Activated CD4-positive, alpha-beta T cell treated with anti-CD3 and anti-CD28 coated beads, Interleukin-2, amount 10 ng/mL, durations not matched to agents 24 days and 14 days (primary cell): ENCODE data around the gene CELF2. TPM values are rescaled to one million over a fixed set of nuclear protein-coding genes. Genes with fewer than 3 reads are reported as not detected.

Experiments used
- DNase-seq: peaks from one replicate; pipeline ENCODE4 v3.0.0; 2022
- H3K27ac Mint-ChIP-seq: one replicate; pipeline ENCODE4 v1.8.0; 2022; ENCODE audit warnings: mild to moderate bottlenecking, mixed read lengths
- H3K27me3 Mint-ChIP-seq: one replicate; pipeline ENCODE4 v1.8.0; 2022; ENCODE audit warnings: mixed read lengths
- H3K36me3 Mint-ChIP-seq: one replicate; pipeline ENCODE4 v1.8.0; 2022; ENCODE audit warnings: low read depth, mild to moderate bottlenecking, mixed read lengths
- H3K4me1 Mint-ChIP-seq: one replicate; pipeline ENCODE4 v1.8.0; 2021; ENCODE audit warnings: mixed read lengths
- H3K4me3 Mint-ChIP-seq: one replicate; pipeline ENCODE4 v1.8.0; 2022; ENCODE audit warnings: mild to moderate bottlenecking, moderate library complexity, mixed read lengths
- H3K9me3 Mint-ChIP-seq: one replicate; pipeline ENCODE4 v1.8.0; 2021; ENCODE audit warnings: mixed read lengths
- intact Hi-C: fragments of 100-400 bp; cut with micrococcal nuclease; formaldehyde crosslinking; loops from one replicate; pipeline ENCODE4 v1.15.1; 2023
- total RNA-seq: library from RNA; stranded (reverse); gene quantifications from 2 replicates; pipeline ENCODE4 v1.2.3, GENCODE V29; 2022

The CELF2 gene
- total RNA-seq, 1 donor from 2014 or later, result 95.5 TPM

DNA sequence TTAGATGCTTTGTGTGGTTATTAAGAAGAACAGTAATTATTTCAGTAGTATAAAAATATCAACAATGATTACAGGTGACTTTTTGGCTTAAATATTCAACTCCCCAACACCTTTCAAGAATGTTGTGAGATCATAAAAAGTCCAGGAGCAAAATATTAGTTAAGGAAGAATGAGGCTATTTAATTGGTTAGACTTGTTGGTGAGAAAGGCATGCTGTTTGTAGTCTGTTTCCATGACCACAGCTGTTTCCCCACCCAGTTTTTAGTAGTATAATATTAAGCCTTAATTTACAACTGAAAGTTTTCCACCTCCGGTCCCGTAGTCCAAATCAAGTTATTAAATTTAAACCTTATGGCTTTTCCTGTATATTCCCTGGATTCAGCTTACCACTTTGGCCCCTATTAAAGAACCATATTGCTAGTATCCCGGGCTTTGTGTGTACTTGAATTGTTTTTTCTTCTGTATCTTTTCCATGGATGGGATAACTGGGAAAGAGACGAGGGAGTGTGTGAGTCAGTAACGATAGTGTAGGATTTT lies 133.3 kb downstream of the CELF2 start:
- Mint-ChIP-seq H3K36me3 (no peaks in the 10 kb centered on the region), H3K27me3 (no peaks in the 10 kb centered on the region), H3K27ac (peak overlapping the region; percentile 98), H3K9me3 (no peaks in the 10 kb centered on the region), H3K4me1 (peaks cover 82% of the 10 kb centered on the region), H3K4me3 (peak overlapping the region; percentile 86)
- no peak for DNase-seq
- intact Hi-C loops, result loop anchor here (1.0 kb wide), 1 partner anchor 12 kb away; no protein-coding TSS in a partner anchor

DNA sequence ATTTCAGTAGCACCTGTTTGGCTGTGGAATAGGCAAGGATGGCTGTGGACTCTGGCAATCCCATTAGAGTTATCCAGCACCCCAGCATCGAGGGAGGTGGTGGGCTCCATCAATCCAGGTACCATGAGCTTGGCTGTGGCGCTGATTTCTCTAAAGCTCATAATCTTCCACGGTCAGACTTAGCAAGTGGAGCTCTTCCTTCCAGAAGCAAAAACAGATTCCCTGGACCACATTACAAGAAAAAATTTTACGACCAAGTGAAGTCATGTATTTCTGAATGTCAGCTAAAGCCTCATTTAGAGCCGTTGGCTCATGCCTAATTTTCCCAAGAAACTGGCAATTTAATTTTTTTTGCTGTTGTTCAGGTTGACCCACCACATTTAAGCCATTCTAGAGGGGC lies 135.1 kb downstream of the CELF2 start:
- Mint-ChIP-seq H3K9me3 (no peaks in the 10 kb centered on the region), H3K27ac (no peak overlapping the region), H3K4me1 (peaks cover 75% of the 10 kb centered on the region), H3K36me3 (no peaks in the 10 kb centered on the region), H3K27me3 (no peaks in the 10 kb centered on the region), H3K4me3 (no peak overlapping the region)
- no peak for DNase-seq
- intact Hi-C loops, result no loop called here

DNA sequence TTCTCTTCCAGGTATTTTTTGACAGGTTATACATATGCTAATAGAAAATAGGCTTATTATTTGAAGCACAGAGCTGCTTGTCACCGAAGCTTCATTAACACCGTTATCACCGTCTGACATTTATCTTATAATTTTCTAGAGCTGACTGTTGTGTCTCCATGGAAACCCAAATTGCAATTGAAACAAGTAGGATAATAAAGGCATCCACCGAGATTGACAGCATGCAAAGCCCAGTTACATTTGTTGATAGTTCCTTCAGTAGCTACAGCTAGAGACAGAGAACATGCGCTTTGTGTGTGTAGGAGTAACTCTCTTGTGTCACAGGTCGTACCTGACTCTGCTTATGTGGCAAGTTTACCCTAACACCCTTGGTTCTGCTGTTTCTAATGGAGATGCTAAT lies 135.6 kb downstream of the CELF2 start:
- Mint-ChIP-seq H3K4me3 (no peak overlapping the region), H3K27ac (no peak overlapping the region), H3K4me1 (peaks cover 75% of the 10 kb centered on the region), H3K9me3 (no peaks in the 10 kb centered on the region), H3K27me3 (no peaks in the 10 kb centered on the region), H3K36me3 (no peaks in the 10 kb centered on the region)
- intact Hi-C loops, result no loop called here
- DNase-seq, result no peak

DNA sequence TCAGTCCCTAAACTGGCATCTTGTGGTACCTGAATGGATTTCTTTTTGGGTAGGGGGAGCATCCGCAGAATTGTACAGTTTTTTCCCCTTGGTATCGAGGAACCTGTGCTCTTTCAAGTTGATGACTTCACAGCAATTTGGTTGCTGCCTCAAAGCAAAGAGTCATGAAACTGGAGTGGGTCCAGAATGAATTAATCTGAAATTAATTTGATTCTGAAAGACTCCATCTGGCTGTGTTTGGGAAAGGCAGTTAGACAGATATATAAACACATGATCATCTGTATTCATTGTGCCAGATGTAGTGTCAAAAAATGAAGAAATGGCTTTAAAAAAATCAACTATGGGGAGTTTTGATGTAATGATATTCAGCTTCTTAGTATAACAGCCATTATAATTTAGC lies 136.1 kb downstream of the CELF2 start:
- H3K9me3 Mint-ChIP-seq, result no peaks in the 10 kb centered on the region
- peak overlapping the region; percentile 2 for H3K4me3 Mint-ChIP-seq

DNA sequence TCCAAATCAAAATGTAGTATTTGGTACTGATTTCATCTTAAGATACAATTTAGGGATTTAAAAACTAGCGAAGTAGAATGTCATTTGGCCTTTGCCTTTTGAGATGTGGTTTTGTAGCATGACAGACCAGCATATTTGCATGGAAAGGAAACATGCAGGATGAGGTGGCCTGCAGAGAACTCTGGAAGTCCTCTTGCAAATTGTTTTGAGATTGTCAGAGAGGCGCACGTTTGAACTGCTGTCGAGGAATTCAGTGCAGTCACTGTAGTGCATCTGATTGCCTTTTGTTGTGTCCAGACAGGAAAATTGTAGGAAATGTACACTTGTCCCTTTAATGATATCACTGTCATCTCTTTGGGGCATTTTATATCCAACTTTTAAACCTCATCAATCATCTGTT lies 136.7 kb downstream of the CELF2 start:
- H3K9me3 Mint-ChIP-seq, result no peaks in the 10 kb centered on the region
- no peak for DNase-seq
- H3K27me3 Mint-ChIP-seq, result no peaks in the 10 kb centered on the region
- H3K4me1 Mint-ChIP-seq, result peaks cover 65% of the 10 kb centered on the region
- intact Hi-C loops, result loop anchor here (1.0 kb wide), 1 partner anchor 9 kb away; no protein-coding TSS in a partner anchor
- H3K4me3 Mint-ChIP-seq, result peak overlapping the region; percentile 2
- no peaks in the 10 kb centered on the region for H3K36me3 Mint-ChIP-seq
- peak overlapping the region; percentile 20 for H3K27ac Mint-ChIP-seq

More for the DNA sequence above, 136.1 kb downstream of the CELF2 start:
- H3K27me3 Mint-ChIP-seq, result no peaks in the 10 kb centered on the region
- intact Hi-C loops, result loop anchor here (1.0 kb wide), 1 partner anchor 10 kb away; no protein-coding TSS in a partner anchor
- H3K27ac Mint-ChIP-seq, result peak overlapping the region; percentile 20
- H3K4me1 Mint-ChIP-seq, result peaks cover 71% of the 10 kb centered on the region
- DNase-seq, result no peak
- no peaks in the 10 kb centered on the region for H3K36me3 Mint-ChIP-seq

DNA sequence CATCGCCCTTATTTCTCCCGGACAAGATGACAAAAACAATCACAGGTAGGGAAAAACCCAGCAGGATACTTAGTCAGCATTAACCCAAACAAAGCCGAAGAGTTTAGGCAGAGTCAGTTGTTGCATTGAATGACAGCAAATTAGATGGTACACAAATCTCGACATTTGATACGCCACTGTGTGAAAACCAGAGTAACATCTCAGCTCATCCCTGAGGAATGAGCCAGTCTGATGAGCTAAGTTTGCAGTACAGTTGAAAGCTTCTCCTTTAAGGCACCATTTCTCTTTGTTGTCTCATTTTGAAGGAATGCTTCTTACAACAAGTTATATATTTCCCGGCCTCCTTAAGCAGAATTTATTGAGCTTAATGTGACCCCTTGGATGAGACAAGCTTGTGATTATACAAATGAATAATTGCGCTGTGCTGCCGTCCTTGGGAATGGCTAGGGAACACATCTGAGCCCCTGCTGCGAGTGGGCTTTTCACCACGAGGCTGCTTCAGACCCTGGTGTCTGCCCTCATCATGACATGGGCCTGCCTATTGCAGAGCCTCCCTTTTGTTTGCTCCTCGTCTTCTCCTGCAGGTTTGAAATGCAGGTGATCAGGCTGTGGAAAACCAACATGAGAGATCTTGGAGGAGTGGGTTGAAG lies 137.3 kb downstream of the CELF2 start:
- H3K9me3 Mint-ChIP-seq, result no peaks in the 10 kb centered on the region
- H3K4me1 Mint-ChIP-seq, result peaks cover 61% of the 10 kb centered on the region
- no peaks in the 10 kb centered on the region for H3K36me3 Mint-ChIP-seq
- intact Hi-C loops, result loop anchor here (1.0 kb wide), 1 partner anchor 8 kb away; no protein-coding TSS in a partner anchor
- DNase-seq, result no peak
- peak overlapping the region; percentile 2 for H3K4me3 Mint-ChIP-seq
- H3K27ac Mint-ChIP-seq, result no peak overlapping the region
- H3K27me3 Mint-ChIP-seq, result no peaks in the 10 kb centered on the region

DNA sequence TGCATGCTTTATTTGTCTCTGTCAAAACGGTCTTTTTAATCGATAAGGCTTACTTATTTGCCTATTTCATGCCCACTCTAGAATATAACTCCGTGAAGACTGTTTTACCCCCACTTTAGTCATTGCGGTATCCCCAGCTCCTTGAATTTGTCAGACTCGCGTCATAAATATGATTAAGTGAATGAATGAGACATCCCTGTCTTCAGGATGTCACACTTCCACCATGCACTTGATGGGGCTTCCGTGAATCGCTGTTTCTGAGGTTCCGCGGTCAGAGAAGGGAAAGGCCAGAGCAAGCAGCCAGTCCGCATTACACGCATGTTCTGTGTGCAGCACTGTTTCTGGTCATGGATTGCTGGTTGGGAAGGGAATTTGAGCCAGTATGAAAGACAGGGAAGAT lies 138.8 kb downstream of the CELF2 start:
- no peak overlapping the region for H3K27ac Mint-ChIP-seq
- intact Hi-C loops, result no loop called here
- H3K4me1 Mint-ChIP-seq, result peaks cover 51% of the 10 kb centered on the region
- H3K27me3 Mint-ChIP-seq, result no peaks in the 10 kb centered on the region
- no peak overlapping the region for H3K4me3 Mint-ChIP-seq
- DNase-seq, result no peak
- no peaks in the 10 kb centered on the region for H3K36me3 Mint-ChIP-seq
- no peaks in the 10 kb centered on the region for H3K9me3 Mint-ChIP-seq

DNA sequence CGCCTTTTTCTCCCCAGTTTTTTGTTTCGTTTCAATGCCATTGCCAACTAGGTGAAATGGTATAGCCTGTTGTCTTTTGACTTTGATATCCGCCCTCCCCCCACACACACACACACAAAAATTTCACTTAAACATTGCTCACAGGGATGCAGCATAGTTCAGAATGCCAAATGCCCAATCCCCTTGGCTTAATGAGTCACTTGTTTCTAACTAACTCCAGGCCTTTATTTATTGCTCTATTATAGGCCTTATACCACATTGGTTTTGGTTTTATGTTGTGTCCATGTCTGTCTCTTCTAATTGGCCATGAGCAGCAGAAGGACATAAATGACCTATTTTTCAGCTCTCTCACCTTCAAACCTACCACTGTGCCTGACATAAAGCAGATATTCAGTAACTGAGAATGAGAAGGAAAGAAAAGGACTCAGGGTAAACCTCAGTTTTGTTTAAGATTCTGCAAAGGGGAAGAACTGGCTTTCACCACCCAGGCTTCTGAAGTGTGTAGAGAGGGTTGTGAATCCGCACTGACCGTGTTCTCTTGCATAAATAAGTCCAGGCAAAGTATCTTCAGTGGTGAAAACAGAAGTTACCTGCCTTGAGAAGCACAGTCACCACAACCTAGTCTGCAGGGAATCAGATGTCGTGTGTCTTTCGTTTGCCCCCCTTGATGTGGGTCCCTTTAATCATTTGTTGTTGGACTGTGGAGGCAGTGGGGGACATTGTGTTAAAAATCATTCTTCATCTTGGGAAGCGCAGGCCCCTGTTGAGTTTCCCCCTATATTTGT lies 139.8 kb downstream of the CELF2 start:
- H3K4me1 Mint-ChIP-seq, result peaks cover 56% of the 10 kb centered on the region
- intact Hi-C loops, result no loop called here
- no peaks in the 10 kb centered on the region for H3K9me3 Mint-ChIP-seq
- H3K27me3 Mint-ChIP-seq, result no peaks in the 10 kb centered on the region
- no peak overlapping the region for H3K4me3 Mint-ChIP-seq
- H3K27ac Mint-ChIP-seq, result no peak overlapping the region
- peaks cover 2% of the 10 kb centered on the region for H3K36me3 Mint-ChIP-seq
- DNase-seq, result no peak

DNA sequence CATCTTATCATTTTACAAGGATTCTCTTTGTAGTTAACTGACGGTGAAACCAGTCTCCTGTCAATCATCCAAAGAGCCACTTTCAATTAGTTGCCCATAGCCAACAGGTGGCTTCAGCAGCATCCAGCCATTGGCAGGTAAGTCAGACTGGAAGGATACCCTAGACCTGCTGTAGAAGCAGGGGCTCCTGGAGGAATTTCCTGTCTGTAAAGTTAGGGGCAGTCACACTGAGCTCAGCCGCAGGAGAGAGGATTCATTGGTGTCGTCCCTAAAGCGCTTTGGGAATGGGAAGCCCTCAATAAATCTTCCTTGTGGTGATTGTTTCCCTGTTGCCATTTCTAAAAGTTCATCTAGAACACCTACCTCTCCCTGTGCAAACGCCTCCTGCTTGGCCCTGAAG lies 140.4 kb downstream of the CELF2 start:
- no peaks in the 10 kb centered on the region for H3K27me3 Mint-ChIP-seq
- peaks cover 62% of the 10 kb centered on the region for H3K4me1 Mint-ChIP-seq
- H3K36me3 Mint-ChIP-seq, result peaks cover 2% of the 10 kb centered on the region

DNA sequence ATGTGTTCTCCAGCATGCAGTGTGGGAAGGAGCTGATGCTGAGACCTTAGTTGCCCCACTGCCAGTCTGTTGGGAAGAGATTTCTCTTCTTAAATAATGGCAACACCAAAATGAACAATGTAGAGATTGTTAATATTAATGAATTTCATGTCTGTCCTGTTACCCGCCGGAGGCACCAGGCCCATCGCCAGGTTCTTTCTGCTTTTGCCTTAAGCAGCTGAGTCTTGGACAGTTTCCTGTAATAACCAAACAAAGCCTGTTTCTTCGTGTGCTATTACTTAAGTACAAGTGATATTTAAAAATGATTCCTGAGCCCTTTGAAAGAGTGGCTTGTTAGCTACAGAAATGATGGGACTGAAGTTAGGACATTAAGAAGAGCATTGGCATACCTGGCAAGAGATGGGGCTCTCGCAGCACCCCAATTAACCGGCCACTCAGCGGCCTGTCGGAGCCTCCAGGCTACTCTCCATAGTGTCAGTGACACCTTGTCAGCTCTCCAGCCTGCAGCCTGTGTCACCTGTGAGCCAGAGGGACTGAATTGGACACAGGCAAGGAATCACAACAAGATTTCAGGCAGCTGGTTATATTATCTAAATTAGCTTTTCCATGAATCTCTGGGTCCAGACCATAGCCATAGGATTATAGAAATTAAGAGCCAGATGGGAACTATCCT lies 142.0 kb downstream of the CELF2 start:
- H3K4me3 Mint-ChIP-seq, result no peak overlapping the region
- H3K36me3 Mint-ChIP-seq, result peaks cover 2% of the 10 kb centered on the region
- H3K4me1 Mint-ChIP-seq, result peaks cover 60% of the 10 kb centered on the region
- DNase-seq, result no peak
- intact Hi-C loops, result no loop called here
- H3K9me3 Mint-ChIP-seq, result no peaks in the 10 kb centered on the region
- H3K27ac Mint-ChIP-seq, result no peak overlapping the region
- H3K27me3 Mint-ChIP-seq, result no peaks in the 10 kb centered on the region

More for the DNA sequence above, 140.4 kb downstream of the CELF2 start:
- H3K4me3 Mint-ChIP-seq, result no peak overlapping the region
- no peaks in the 10 kb centered on the region for H3K9me3 Mint-ChIP-seq
- intact Hi-C loops, result no loop called here
- no peak overlapping the region for H3K27ac Mint-ChIP-seq
- DNase-seq, result no peak

DNA sequence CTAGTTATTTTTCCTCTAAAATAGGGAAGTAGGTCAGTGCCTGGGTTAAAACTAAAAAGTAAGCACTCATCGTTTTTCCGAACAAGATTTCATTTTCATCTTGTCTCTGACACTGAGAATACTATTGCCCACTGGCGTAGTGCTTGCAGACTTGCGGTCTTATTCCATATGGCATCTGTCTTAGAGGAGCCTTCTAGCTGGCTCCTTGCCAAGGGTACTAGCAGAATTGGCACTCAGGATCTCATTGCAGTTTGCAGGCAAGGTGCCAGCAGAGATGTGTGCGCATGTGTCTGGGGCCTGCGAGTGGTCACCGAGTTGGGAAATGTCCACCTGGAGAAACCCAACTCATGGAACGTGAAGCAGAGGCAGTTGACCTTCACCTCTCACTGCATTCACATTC lies 143.4 kb downstream of the CELF2 start:
- intact Hi-C loops, result no loop called here
- no peaks in the 10 kb centered on the region for H3K9me3 Mint-ChIP-seq
- peak overlapping the region; percentile 96 for H3K27ac Mint-ChIP-seq
- peaks cover 55% of the 10 kb centered on the region for H3K4me1 Mint-ChIP-seq
- H3K27me3 Mint-ChIP-seq, result no peaks in the 10 kb centered on the region
- peaks cover 4% of the 10 kb centered on the region for H3K36me3 Mint-ChIP-seq
- no peak overlapping the region for H3K4me3 Mint-ChIP-seq
- no peak for DNase-seq

DNA sequence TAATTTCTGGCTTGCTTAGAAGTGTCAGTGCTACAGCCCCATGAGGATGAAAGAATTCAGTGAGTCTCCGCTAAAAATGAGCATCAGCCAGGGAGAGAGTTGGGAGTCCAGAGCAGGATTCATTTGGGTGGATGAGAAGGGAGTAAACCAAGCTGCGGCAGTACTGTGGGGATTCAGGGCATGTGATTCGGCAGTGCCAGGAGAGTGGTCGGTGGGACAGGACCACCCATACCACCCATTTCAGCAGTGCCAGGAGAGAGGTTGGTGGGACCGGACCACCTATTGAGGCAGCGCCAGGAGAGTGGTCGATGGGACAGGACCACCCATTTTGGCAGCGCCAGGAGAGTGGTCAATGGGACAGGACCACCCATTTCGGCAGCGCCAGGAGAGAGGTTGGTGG lies 144.2 kb downstream of the CELF2 start:
- no peaks in the 10 kb centered on the region for H3K27me3 Mint-ChIP-seq
- H3K4me3 Mint-ChIP-seq, result peak overlapping the region; percentile 36
- H3K4me1 Mint-ChIP-seq, result peaks cover 51% of the 10 kb centered on the region
- H3K27ac Mint-ChIP-seq, result peak overlapping the region; percentile 96
- no peak for DNase-seq
- intact Hi-C loops, result no loop called here
- H3K9me3 Mint-ChIP-seq, result no peaks in the 10 kb centered on the region
- peaks cover 12% of the 10 kb centered on the region for H3K36me3 Mint-ChIP-seq

DNA sequence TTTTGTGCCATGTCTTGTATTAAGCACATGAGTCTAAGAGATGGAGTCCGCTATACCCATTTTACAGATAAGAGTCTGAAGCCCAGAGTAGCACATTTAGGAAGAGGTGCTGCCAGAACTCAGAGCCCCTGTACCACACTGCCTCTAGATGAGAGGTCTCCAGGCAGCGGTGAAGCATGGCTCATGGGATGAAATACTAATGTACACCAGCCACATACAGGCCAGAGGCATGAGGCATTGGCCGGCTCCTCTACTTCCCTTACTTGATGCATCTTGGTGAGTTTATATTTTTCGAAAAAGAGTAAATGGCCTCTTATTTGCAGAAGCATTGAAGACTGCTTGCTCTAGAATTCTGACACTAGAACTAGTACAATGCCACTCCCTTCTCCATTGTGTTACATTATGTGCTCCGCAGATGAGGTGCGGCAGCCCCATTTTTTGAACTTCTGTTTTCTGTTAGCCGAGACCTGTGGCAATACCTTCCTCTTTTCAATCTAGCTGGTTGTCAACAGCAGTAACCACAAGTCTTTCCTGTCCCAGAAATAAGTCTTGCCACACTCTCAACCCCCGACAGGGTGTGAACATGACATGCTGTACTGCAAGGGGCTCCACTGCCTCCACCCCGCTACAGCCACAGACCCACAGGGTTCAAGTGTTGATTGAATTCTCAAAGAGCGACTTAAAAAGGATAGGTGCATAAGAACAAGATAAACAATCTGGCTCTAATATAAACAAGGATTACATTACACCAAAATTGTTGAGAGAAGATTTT lies 145.3 kb downstream of the CELF2 start:
- no peaks in the 10 kb centered on the region for H3K27me3 Mint-ChIP-seq
- no peaks in the 10 kb centered on the region for H3K9me3 Mint-ChIP-seq

More for the DNA sequence above, 145.3 kb downstream of the CELF2 start:
- intact Hi-C loops, result loop anchor here (1.0 kb wide), 3 partner anchors 8 to 13 kb away; no protein-coding TSS in a partner anchor
- Mint-ChIP-seq H3K27ac (peak overlapping the region; percentile 96), H3K4me1 (peaks cover 47% of the 10 kb centered on the region), H3K36me3 (peaks cover 13% of the 10 kb centered on the region), H3K4me3 (no peak overlapping the region)
- peak; percentile 95 for DNase-seq
